GM04503 (cell line): ENCODE results near the gene RNF5.
"Not testable (repeated sequence)": the region's sequence is repeated elsewhere in the genome, so short reads cannot be mapped to it uniquely, and the experiment has no call there.

Experiments
- DNase-seq: peaks from one replicate; pipeline ENCODE4 v3.0.0-alpha.2; 2012; ENCODE audit warnings: low read depth

The RNF5 gene

DNA sequence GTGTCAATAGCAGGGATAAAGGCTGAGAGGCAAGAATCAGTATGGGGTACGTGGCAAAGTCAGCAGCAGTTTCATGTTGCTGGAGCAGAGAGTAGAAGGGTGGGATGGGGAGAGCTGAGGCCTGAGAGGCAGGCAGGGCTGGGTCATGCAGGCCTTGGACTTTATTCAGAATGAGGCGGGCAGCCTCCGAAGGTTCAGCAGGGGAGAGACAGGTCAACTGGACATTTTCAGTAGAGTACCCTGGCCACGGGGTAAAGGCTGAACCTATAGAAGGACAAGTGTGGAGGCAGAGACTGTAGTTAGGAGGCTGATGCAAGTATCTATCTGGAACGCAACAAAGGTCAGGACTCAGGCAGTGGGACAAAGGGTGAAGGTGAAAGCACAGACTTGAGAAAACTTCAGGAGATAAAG lies 32.0 kb downstream of the RNF5 start:
- no peak for DNase-seq

DNA sequence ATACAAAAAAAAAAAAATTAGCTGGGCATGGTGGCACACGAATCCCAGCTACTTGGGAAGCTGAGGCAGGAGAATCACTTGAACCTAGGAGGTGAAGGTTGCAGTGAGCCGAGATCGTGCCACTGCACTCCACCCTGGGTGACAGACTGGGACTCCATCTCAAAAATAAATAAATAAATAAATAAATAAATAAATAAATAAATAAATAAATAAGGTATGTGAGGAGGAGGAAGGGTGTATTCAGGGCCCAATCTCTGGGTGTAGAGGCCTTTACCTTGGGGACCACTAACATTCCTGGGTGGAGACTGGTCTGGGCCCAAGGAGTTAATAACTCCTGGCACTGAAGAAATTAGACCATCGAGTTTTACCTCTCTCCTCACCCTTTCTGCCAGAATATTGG lies 33.2 kb downstream of the RNF5 start:
- DNase-seq, result not testable (repeated sequence)

DNA sequence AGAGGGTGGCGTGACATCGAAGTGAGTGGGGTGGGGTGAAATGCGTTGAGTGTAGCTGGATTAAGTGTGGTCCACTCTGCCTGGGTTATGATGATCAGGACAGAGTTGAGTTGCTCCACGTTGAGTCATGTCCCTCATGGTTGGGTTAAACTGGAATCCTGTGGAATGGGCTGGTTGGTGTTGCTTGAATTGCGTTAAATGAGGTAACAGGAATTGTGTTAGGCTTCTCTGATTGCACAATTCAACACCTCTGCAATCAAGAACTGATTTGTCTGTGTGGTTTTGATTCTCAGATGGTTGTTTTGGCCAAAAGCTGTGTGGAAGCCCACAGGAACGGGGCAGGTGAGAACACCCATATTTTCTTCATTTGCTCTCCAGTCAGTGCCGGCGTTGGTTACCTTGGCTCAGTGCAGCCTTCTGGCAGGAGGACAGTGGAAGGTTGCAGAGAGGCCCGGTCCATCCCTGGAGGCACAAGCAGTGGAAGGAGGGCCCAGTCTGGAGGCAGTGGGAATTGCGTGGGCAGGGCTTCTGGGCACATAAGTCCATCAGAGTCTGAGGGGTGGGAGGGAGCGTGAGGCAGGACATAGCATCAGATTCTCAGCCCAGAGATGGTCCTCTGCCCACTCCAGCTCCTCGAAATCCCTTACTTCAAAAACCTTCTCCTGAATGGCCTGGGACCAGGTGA lies 34.0 kb downstream of the RNF5 start:
- DNase-seq, result no peak

DNA sequence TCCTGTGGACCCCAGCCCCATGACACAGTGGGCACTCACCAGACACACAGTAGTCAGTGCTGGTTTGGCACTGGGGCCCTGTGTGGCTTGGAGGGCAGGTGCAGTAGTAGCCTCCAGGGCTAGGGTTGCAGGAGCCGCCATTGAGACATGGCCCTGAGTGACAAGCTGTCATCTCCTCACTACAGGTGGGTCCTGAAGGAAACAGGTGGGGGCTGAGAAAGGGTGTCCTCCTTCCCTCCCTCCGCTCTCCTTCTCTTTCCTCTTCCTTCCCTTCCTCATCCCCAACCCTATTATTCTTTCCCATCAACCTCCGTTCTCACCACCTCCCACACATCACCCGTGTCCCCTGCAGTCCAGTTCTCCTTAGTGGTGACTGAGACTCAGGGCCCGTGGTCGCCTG lies 35.4 kb downstream of the RNF5 start:
- DNase-seq, result no peak

DNA sequence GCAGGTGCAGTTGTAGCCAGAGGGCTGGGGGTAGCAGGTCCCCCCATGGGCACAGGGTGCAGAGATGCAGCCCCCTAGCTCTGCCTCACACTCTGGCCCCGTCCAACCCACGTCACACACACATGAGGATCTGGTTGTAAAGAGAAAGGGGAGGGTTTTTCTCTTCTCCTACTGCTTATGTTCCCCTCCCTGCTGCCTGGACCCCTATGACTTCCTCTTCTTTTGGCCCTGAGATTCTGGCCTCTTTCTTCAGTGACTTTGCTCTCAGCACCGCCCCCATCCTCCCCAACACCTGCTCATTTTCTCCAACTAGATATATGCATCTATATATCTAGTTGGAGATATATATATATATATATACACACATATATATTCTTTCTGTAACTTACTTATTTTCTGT lies 35.9 kb downstream of the RNF5 start:
- DNase-seq, result no peak

DNA sequence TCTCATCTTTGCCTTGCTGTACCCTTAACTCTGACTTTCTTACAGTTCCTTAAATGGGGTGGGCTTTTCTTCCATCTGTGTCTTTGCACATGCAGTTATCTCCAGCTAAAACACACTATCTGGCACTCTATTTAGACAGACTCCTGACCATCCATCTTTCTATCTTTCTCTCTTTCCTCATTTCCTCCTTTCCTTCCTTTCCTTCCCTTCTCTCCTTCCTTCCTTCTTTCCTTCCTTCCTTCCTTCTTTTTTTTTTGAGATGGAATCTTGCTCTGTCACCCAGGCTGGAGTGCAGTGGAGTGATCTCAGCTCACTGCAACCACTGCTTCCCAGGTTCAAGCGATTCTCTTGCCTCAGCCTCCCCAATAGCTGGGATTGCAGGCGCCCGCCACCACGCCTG lies 37.4 kb downstream of the RNF5 start:
- DNase-seq, result no peak

DNA sequence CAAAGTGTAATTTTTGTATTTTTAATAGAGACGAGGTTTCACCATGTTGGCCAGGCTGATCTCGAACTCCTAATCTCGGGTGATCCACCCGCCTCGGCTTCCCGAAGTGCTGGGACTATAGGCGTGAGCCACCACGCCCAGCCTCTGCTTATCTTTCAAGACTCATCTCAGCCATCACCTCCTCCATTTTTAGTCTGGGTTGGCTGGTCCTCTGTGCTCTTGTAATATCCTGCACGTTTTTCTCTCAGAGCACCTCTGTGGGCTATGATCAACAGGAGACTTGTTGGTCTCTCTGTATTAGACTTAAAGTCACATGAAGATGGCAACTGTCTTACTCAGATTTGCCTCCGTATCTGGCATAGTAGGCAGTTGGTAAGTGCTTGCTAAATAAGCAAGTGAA lies 38.1 kb downstream of the RNF5 start:
- DNase-seq, result no peak

DNA sequence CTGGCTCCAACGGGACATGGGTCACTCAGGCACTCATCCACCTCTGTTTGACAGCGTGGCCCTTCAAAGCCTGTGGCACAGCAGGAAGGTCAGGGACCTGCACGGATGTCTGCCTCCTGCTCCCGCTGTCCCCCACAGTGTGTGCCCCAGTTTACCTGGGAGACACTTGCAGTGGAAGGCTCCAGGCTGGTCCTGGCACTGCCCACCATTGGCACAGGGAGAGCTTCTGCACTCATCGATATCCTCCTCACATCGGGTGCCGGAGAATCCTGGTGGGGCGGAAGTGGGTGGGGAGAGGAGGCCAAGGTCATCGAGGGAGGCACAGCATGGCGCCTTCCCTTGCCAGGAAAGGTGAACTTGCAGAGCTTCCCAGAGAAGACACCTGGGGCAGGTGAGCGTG lies 38.8 kb downstream of the RNF5 start:
- DNase-seq, result no peak

DNA sequence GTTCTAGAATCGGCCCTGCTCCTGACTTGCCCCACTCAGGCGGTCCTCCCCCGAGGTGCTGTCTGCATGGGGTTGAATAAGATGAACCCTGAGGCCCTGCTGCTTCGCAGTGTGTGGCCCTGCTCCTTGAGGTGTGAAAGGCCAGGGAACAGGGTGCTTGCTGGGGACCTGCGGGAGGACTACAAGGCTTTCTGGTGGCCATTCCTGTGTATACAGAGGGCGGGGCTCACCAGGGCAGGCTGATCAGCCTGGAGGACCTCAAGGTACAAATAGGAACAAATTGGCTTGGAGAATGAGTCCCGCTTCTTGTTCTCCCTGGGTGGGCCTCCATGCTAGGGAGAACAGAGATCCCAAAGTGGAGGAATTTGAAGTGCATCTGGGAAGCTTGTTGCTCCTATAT lies 40.0 kb downstream of the RNF5 start:
- no peak for DNase-seq

DNA sequence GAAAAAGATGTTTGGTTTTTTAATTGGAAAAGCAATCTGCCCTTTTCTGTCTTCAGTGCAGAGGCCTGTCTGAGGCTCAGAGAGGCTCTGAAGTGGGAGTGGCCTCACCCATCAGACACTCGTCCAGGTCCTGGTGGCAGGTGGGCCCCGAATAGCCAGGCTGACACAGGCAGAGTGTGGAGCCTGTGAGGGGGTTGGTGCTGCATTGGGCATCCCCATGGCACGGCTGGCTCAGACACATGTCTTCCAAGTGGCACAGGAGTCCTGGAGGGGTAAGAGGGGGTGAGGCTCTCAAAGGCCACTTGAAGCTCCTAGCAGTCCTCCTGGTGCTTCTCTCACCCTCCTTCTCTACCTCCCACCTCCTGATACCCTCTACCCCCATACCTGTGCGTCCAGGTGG lies 41.8 kb downstream of the RNF5 start:
- DNase-seq, result no peak

DNA sequence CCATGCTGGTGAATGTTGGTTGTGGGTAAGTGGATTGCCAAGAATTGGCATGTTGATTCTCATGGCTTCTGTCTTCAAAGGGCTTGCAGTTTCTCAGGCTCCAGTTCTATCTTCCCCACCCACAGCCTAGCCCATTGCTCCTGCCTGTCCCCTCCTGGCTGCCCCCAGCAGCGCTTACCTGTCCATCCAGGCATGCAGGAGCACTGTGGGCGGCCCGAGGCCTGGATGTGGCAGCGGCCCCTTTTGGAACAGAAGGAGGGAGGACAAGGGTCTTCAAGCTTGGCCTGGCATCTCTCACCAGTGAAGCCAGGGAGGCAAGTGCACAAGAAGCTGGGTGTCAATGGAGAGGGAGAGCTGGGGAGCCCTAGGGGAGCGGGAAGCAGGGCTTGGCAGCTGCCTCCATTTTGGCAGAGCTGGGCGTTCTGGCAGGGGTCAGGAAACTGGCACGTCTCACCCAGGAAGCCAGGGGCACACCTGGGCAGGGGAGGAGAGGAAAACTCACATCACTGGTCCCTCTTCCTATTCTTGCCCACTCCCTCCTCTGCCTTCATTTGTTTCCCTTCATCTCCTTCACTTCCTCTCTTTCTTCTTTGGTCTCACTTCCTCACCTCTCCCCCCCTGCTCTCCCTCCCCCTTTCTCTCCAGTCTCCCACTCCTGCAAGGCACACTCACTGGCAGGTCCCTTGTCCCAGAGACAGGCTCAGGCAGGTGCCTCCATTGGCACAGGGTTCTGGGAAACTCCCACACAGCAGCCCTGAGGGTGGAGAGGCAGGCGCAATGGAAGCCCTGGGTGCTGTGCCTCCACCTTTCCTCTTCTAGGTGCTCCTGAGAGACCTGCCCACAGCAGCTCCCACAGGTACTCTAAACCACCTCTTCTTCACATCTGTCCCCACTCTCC lies 44.4 kb downstream of the RNF5 start:
- DNase-seq, result no peak

DNA sequence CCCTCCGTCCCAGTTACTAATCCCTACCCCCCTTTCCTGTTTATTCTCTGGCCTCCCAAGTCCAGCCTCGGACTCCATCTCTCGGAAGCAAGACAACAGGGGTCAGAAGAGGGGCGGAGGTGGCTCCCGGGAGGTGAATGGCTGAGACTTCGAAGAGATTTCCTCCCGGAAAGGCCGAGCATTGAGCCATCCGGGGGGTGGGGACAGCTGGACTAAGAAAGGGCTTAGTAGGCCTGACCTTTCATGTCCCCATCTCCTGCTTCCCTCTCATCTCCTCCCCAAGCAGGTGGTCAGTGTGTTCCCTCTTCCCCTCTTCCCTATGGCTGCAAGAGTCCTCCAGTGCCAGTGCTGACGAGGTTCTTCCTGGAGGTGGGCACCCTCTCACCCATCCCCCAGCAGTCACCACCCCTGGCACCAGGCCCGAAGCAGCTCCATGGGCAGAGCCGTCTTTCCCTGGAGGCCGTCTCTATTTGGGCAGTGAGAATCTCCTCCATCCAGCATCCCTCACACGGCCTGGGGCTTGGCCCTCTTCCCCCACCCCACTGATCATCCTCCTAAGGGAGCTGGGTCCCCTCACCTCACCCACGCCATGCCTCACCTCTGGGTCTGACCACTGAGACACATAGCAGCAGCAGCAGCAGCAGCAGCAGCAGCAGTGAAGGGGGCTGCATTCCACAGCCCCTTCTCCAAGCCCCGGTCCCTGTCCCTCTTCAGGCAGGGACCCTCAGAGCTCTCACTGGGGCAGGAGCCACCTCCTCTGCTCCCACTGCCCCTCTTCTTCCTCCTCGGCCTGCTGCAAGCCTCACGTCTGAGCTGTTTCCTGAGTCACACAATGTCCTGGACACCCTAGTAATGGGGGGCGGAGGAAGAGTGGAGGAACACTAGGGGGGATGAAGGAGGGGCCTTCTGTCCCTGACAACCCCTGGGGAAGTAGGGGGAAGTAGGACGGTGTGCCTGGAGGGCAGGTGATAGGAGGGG lies 45.3 kb downstream of the RNF5 start, which contains the start of gene NOTCH4:
TSS of gene NOTCH4 (minus strand) at position 810 of the 978 bp plus-strand sequence. CDS start at position 671, 139 bp downstream.
- DNase-seq, result no peak

DNA sequence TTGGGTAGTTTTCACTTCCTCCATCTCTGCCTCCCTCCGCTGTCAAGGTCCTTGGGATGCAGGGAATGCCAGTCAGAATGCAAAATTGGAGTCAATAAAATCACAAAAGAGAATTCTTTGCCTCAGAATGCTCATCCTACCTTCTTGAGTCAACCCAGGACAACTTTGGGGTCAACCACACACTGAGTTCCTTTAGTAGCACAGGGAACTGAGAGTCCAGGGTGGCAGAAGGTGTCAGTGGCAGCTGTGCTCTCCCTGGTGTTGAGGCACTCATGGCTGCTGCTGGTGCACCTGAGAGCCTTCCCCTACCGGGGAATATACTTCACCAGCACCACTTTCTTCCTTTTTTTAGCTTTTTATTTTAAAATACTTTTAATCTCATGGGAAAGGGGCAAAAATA lies 46.5 kb downstream of the RNF5 start:
- DNase-seq, result no peak

DNA sequence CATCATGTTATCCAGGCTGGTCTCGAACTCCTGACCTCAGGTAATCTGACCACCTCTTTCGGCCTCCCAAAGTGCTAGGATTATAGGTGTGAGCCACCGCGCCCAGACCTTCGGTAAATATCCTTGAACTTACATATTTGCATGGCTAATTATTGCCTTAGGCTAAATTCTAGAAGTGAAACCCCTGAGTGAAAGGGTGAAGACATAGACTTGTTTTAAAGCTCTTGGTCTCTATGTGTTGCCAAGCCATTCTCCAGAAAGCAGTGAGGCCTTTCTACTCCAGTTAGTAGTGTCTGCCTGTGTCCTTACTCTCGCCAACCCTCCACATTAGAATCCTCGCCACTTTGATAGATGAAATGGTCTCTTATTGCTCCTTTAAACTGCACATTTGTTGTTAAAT lies 48.2 kb downstream of the RNF5 start:
- no peak for DNase-seq
